Ovary (tissue), 3 donors: Measurements from ENCODE around the gene CFAP100.

Experiments used
- CTCF ChIP-seq, 3 donors: fragments of 450-650 bp in 2 of 3; fragments of 200-600 bp in 1 of 3; IDR thresholded peaks; one replicate each; pipeline versions ENCODE4 v1.5.1 to v1.8.0; 2016 to 2022; ENCODE audit warnings: antibody characterized with exemption in 3 of 3, mild to moderate bottlenecking in 1 of 3
- EP300 ChIP-seq: sonication (generic); formaldehyde crosslinking; IDR thresholded peaks from one replicate; pipeline ENCODE4 v1.6.1; 2017; ENCODE audit warnings: antibody characterized with exemption
- POLR2A ChIP-seq: fragments of 450-650 bp; IDR thresholded peaks from one replicate; pipeline ENCODE4 v1.6.1; 2017; ENCODE audit warnings: antibody characterized with exemption, mild to moderate bottlenecking, moderate library complexity
- donor health status: DM: no; HTN: no; CAD: no.

GRCh38 chr3:126402666-126403302 is 8.1 kb downstream of the CFAP100 start:
- TF ChIP-seq EP300 (no peak), CTCF (IDR thresholded peaks at IDR 0.05) (no peak), POLR2A (no peak)
